Jurkat, Clone E6-1 (cell line): ENCODE results near the gene TUT7.
"Not testable (repeated sequence)": the region's sequence is repeated elsewhere in the genome, so short reads cannot be mapped to it uniquely, and the experiment has no call there.

Experiments used
- DNase-seq: peaks from one replicate; pipeline ENCODE4 v3.0.0-alpha.2; 2011; ENCODE audit warnings: low read depth, low spot score
- H3K4me3 ChIP-seq: 2 replicates; pipeline ENCODE4 v1.5.1; 2011; ENCODE audit warnings: mild to moderate bottlenecking, low read length, control low read depth, moderate library complexity

TUT7 gene

GRCh38 chr9:86312959-86313358 is 41.3 kb downstream of the TUT7 start:
- DNase-seq, H3K4me3 ChIP-seq: not testable (repeated sequence)

DNA sequence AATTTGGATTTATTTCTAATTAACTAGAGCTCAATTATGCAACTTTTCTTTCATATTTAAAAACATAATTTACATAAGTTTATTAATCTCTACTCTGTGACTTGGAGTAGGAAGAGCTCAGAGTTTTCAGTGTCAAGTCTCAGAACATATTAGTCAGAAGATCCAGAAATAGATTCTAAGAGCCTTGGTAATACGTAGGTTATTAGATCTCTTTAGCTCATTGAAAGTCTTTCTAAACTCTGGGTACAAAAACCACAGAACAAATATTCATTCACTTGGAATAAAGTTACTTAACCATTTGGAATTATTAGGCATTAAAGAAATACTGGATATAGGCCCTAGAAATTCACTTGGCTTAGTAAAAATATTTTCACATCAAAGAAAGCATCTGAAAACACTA is 45.5 kb downstream of the TUT7 start:
- H3K4me3 ChIP-seq: no peak overlapping the region
- DNase-seq: no peak

GRCh38 chr9:86304236-86304730 is 49.9 kb downstream of the TUT7 start:
- DNase-seq: no peak
- no peak overlapping the region for H3K4me3 ChIP-seq

GRCh38 chr9:86303316-86303975 is 50.8 kb downstream of the TUT7 start:
- no peak overlapping the region for H3K4me3 ChIP-seq
- DNase-seq: peak; percentile 62

- no peak for DNase-seq
- no peak overlapping the region for H3K4me3 ChIP-seq
Observed at GRCh38 chr9:86301686-86302085, 52.5 kb downstream of the TUT7 start.

DNA sequence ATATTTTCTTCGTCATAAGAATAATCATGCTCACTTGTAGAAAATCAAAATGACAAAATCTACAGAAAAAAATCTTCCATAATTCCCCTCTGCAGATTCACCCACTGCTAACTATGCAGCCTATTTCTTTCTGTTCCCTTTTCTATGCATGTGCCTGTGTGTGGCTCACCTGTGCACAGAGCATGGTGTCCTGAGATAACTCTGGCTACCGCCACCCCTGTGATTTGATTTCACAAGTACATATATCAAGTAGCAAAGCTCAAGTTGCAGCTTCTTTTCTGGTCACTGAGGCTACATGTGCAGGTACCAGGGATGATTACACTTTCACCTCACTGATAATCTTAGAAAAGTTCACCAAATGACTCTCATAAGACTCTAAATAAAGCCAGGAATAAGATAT is 53.5 kb downstream of the TUT7 start:
- no peak for DNase-seq
- H3K4me3 ChIP-seq: no peak overlapping the region

- DNase-seq: no peak
- H3K4me3 ChIP-seq: no peak overlapping the region
Observed at GRCh38 chr9:86298873-86299272, 55.3 kb downstream of the TUT7 start.

- DNase-seq, H3K4me3 ChIP-seq: not testable (repeated sequence)
Observed at GRCh38 chr9:86290341-86290740, 63.9 kb downstream of the TUT7 start.

DNA sequence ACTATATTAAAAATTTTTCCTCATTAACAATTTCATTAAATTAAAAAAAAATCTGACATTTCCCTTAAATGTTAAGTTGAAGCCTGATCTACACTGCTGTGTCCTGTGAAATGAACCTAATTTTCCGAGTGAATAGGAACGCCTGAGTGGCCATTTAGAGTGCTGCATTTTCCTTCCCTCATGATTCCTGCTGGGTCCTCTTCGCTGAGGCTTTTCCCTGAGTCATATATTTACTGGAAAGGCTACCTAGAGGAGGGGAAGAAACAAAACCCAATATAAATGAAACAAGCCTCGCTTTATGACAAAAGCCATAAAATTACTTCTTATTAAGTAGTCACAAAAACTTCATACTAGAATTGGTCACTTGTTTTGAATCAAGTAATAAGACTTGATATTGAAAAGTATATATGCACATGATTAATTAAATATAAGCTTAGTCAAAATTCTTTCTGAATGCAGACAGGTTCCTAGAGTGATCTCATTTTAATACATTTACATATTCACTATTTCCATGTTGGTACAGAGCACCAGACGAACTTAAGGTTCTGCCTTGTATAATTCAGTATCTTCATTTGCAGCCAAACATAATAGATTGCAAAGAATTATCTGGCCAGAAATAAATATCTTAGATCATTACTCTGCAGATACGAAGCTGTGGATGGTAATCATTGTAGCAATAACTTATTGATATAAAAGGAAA is 65.6 kb downstream of the TUT7 start:
- no peak overlapping the region for H3K4me3 ChIP-seq
- DNase-seq: no peak

DNA sequence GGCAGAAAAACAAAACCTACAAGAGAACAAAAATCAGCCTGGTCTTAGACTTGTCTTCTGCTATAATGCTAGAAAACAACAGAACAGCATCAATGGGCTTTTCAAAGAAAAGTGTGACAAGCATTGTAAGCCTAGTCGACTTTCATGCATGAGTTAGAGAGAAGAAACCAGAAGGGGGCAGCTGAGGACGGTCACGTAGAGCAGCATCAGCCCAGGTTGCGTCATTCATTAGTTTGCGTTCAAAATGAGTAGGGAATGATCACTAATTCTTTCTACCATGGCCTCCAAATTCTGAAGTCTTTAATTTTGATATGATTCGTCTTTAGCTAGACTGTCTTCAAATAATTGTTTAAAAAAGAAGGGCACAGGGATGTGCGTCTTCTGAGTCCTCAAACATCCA is 67.2 kb downstream of the TUT7 start:
- H3K4me3 ChIP-seq: no peak overlapping the region
- DNase-seq: peak; percentile 44

- DNase-seq: no peak
- H3K4me3 ChIP-seq: no peak overlapping the region
Observed at GRCh38 chr9:86286278-86286677, 67.9 kb downstream of the TUT7 start.

DNA sequence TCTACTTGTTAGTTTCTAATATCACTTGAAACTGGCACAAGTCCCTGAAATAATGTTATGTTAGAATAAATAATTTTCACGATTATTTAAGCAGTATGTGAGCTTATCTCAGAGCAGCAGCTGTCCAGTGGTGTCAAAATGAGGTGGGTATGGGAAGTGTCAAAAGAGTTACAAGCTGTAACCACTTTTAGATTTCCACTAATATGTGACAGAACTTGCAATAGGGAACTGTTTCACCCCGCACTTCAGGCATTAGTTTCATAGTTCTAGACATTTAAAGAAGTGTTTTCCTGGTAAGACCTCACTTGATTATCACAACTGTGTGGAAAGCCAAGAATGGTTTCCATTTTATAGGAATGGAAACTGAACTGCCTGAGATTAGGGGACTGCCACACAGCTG is 68.9 kb downstream of the TUT7 start:
- no peak overlapping the region for H3K4me3 ChIP-seq
- DNase-seq: no peak

- H3K4me3 ChIP-seq: peak overlapping the region; percentile 91
- no peak for DNase-seq
Observed at GRCh38 chr9:86282979-86283535, 71.2 kb downstream of the TUT7 start.

DNA sequence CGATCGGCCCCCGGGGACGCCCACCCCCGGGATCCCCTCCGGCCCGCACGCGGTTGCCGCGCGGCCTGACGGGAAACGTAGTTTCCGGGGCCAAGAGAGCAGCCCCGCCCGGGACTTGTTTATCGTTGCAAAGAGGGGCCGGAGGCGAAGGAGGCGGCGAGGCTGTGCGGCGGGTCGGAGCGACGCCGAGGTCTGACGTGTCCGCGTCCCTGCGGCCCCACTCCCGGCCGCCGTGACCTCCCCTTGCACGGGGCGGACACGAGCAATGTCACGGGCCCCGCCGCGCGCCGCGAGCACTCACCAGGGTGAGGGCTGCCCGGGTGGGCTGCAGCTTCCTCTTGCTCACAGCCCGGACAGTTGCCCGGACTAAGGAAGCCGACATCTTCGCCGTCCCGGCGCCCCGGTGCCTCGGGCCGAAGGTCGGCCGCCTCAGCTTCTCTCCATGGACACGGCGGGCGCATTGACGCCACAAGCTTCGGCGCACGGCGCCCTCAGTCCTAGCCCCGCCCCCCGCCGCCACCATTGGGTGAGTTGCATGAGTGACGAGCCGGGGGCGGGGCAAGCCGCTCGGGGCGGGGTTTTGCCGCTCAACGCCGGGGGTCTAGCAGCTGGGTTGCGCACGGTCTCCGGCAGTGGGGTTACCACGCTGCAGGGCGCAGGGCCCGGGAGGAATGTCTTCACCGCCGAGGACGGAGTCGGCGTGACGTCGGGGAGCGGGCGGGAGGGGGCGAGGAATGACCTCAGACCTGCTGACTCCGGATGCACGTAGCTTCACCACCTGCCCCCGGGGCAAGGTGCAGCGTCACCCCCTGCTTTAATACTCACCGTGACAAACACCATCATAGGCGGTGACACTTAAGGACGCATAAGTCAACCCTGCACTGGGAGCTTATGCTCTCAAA is 71.9 kb downstream of the TUT7 start, which contains the start of gene ISCA1:
ISCA1 (minus strand) TSS at position 462 of the 902 bp plus-strand sequence; CDS start at position 382, 80 bp downstream.
- DNase-seq: peak; percentile 83
- peak within 1 kb of the TSS; percentile 91 for H3K4me3 ChIP-seq

- DNase-seq: no peak
- peak overlapping the region; percentile 91 for H3K4me3 ChIP-seq
Observed at GRCh38 chr9:86281593-86282076, 72.6 kb downstream of the TUT7 start.

DNA sequence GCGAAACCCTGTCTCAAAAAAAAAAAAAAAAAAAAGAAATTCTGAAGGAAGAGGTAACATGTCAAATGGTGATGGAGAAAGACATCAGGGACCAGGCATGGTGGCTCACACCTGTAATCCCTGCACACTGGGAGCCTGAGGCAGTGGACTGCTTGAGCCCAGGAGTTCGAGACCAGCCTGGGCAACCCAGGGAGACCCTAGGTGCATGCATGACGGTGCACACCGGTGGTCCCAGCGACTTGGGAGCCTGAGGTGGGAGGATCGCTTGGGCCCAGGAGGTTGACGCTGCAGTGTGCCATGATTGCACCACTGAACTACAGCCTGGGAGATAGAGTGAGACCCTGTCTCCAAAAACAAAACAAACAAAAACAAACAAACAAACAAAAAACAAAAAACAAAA is 73.6 kb downstream of the TUT7 start:
- H3K4me3 ChIP-seq: no peak overlapping the region

GRCh38 chr9:86279839-86280238 is 74.4 kb downstream of the TUT7 start:
- H3K4me3 ChIP-seq: no peak overlapping the region
- DNase-seq: no peak

More for the DNA sequence above, 73.6 kb downstream of the TUT7 start:
- DNase-seq: no peak

DNA sequence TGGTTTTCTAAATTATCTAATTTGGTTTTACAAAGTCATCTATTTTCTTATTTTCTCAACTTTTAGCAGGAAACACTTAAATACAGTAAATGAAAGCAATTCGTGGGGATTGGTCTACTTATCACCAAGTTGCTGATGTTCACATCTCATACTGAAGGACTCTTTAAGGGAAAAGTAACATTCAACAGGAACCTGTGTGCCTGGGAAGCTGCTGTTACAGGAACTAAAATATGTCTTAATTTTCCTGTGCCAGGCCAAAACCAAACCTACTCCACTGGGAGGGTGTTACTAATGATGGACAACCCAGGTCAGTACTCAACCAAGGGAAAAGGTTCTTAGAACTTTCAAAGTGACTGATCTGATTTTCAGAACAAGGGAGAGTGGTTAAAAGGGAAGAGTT is 77.1 kb downstream of the TUT7 start:
- no peak for DNase-seq
- H3K4me3 ChIP-seq: no peak overlapping the region

DNA sequence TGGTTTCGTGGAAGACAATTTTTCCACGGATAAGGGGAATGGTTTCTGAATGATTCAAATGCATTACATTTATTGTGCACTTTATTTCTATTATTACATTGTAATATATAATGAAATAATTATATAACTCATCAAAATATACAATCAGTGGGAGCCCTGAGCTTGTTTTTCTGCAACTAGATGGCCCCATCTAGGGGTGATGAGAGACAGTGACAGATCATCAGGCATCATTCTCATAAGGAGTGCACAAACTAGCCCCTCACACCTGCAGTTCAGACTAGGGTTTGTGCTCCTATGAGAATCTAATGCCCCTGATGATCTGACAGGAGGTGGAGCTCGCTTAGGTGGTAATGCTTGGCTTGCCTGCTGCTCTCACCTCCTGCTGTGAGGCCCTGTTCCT is 78.2 kb downstream of the TUT7 start:
- H3K4me3 ChIP-seq: no peak overlapping the region
- no peak for DNase-seq
